Memory B cell (primary cell): ENCODE data around the gene SMC1A.
"Not testable (repeated sequence)": the region's sequence is repeated elsewhere in the genome, so short reads cannot be mapped to it uniquely, and the experiment has no call there.

Experiments used
- ATAC-seq: fragments of 150-1000 bp; cut with Tn5 transposase; 2 replicates; pipeline ENCODE4 v1.10.0; 2021; ENCODE audit warnings: low read depth, mild to moderate bottlenecking, moderate library complexity
- DNase-seq, 2 donors: peaks; one replicate each; pipeline ENCODE4 v3.0.0; 2022; ENCODE audit warnings: low spot score in 2 of 2
- H3K27ac Mint-ChIP-seq: one replicate; pipeline ENCODE4 v1.8.0; 2022; ENCODE audit warnings: mild to moderate bottlenecking, moderate library complexity, mixed read lengths
- H3K27me3 Mint-ChIP-seq: one replicate; pipeline ENCODE4 v1.8.0; 2022; ENCODE audit warnings: mixed read lengths
- H3K36me3 Mint-ChIP-seq: one replicate; pipeline ENCODE4 v1.8.0; 2022; ENCODE audit warnings: mild to moderate bottlenecking, mixed read lengths
- H3K4me1 Mint-ChIP-seq: one replicate; pipeline ENCODE4 v1.8.0; 2022; ENCODE audit warnings: mixed read lengths
- H3K4me3 Mint-ChIP-seq: one replicate; pipeline ENCODE4 v1.8.0; 2022; ENCODE audit warnings: mild to moderate bottlenecking, moderate library complexity, mixed read lengths
- H3K9me3 Mint-ChIP-seq: one replicate; pipeline ENCODE4 v1.8.0; 2022; ENCODE audit warnings: mixed read lengths

SMC1A gene

GRCh38 chrX:53422086-53422860, at the start of gene SMC1A:
SMC1A (minus strand) TSS chrX:53422654; CDS start chrX:53422600, 54 bp downstream.
- ATAC-seq (peak; percentile 86), DNase-seq (peak; percentile 89 to 98)
- Mint-ChIP-seq H3K27me3 (no peaks in the 10 kb centered on the region), H3K27ac (peak within 1 kb of the TSS; percentile 99), H3K9me3 (no peaks in the 10 kb centered on the region), H3K4me3 (peak within 1 kb of the TSS; percentile 96), H3K36me3 (peaks cover 3% of the 10 kb centered on the region), H3K4me1 (peaks cover 15% of the 10 kb centered on the region)

- Mint-ChIP-seq H3K4me1 (peaks cover 7% of the 10 kb centered on the region), H3K9me3 (no peaks in the 10 kb centered on the region), H3K27ac (no peak overlapping the region), H3K27me3 (peaks cover 9% of the 10 kb centered on the region), H3K36me3 (no peaks in the 10 kb centered on the region), H3K4me3 (no peak overlapping the region)
- ATAC-seq (no peak), DNase-seq (no peak)
Observed at GRCh38 chrX:53471346-53471745, 48.9 kb upstream of the SMC1A start.

GRCh38 chrX:53468659-53469058, 46.2 kb upstream of the SMC1A start:
- H3K27ac Mint-ChIP-seq, H3K36me3 Mint-ChIP-seq, H3K4me3 Mint-ChIP-seq, H3K27me3 Mint-ChIP-seq, H3K9me3 Mint-ChIP-seq, H3K4me1 Mint-ChIP-seq, ATAC-seq, DNase-seq: not testable (repeated sequence)

GRCh38 chrX:53458082-53458481, 35.6 kb upstream of the SMC1A start:
- Mint-ChIP-seq H3K36me3 (no peaks in the 10 kb centered on the region), H3K27me3 (peaks cover 1% of the 10 kb centered on the region), H3K4me1 (no peaks in the 10 kb centered on the region), H3K4me3 (no peak overlapping the region), H3K9me3 (no peaks in the 10 kb centered on the region), H3K27ac (no peak overlapping the region)
- DNase-seq, result no peak
- ATAC-seq, result no peak

- H3K4me3 Mint-ChIP-seq, result no peak overlapping the region
- H3K27ac Mint-ChIP-seq, result no peak overlapping the region
- H3K9me3 Mint-ChIP-seq, result no peaks in the 10 kb centered on the region
- ATAC-seq (no peak), DNase-seq (no peak)
- H3K36me3 Mint-ChIP-seq, result no peaks in the 10 kb centered on the region
- H3K4me1 Mint-ChIP-seq, result no peaks in the 10 kb centered on the region
- H3K27me3 Mint-ChIP-seq, result peaks cover 1% of the 10 kb centered on the region
Observed at GRCh38 chrX:53456254-53456653, 33.8 kb upstream of the SMC1A start.

- ATAC-seq (no peak), DNase-seq (no peak)
- H3K4me1 Mint-ChIP-seq, result no peaks in the 10 kb centered on the region
- no peaks in the 10 kb centered on the region for H3K36me3 Mint-ChIP-seq
- H3K27ac Mint-ChIP-seq, result no peak overlapping the region
- peaks cover 3% of the 10 kb centered on the region for H3K27me3 Mint-ChIP-seq
- H3K9me3 Mint-ChIP-seq, result no peaks in the 10 kb centered on the region
- no peak overlapping the region for H3K4me3 Mint-ChIP-seq
Observed at GRCh38 chrX:53452812-53453211, 30.4 kb upstream of the SMC1A start.

- ATAC-seq, result no peak
- Mint-ChIP-seq H3K4me3 (no peak overlapping the region), H3K27ac (no peak overlapping the region), H3K27me3 (peaks cover 3% of the 10 kb centered on the region), H3K4me1 (no peaks in the 10 kb centered on the region), H3K36me3 (no peaks in the 10 kb centered on the region), H3K9me3 (no peaks in the 10 kb centered on the region)
- no peak for DNase-seq
Observed at GRCh38 chrX:53449632-53450031, 27.2 kb upstream of the SMC1A start.

GRCh38 chrX:53447441-53447840, 25.0 kb upstream of the SMC1A start:
- ATAC-seq, result no peak
- H3K9me3 Mint-ChIP-seq, result no peaks in the 10 kb centered on the region
- no peaks in the 10 kb centered on the region for H3K36me3 Mint-ChIP-seq
- H3K27me3 Mint-ChIP-seq, result peaks cover 2% of the 10 kb centered on the region
- DNase-seq, result no peak
- no peaks in the 10 kb centered on the region for H3K4me1 Mint-ChIP-seq
- H3K27ac Mint-ChIP-seq, result no peak overlapping the region
- no peak overlapping the region for H3K4me3 Mint-ChIP-seq

GRCh38 chrX:53445977-53446376, 23.5 kb upstream of the SMC1A start:
- Mint-ChIP-seq H3K4me1 (no peaks in the 10 kb centered on the region), H3K27me3 (peaks cover 2% of the 10 kb centered on the region), H3K36me3 (no peaks in the 10 kb centered on the region), H3K27ac (no peak overlapping the region), H3K9me3 (no peaks in the 10 kb centered on the region), H3K4me3 (no peak overlapping the region)
- DNase-seq, result no peak
- ATAC-seq, result peak; percentile 40

- ATAC-seq, result no peak
- peaks cover 3% of the 10 kb centered on the region for H3K4me1 Mint-ChIP-seq
- H3K27ac Mint-ChIP-seq, result no peak overlapping the region
- H3K36me3 Mint-ChIP-seq, result no peaks in the 10 kb centered on the region
- no peak for DNase-seq
- peaks cover 2% of the 10 kb centered on the region for H3K27me3 Mint-ChIP-seq
- H3K4me3 Mint-ChIP-seq, result peak overlapping the region; percentile 83
- H3K9me3 Mint-ChIP-seq, result no peaks in the 10 kb centered on the region
Observed at GRCh38 chrX:53442322-53442631, 19.8 kb upstream of the SMC1A start.

- H3K9me3 Mint-ChIP-seq, result no peaks in the 10 kb centered on the region
- ATAC-seq (peak; percentile 78), DNase-seq (peak; percentile 49 to 54)
- H3K36me3 Mint-ChIP-seq, result no peaks in the 10 kb centered on the region
- H3K4me1 Mint-ChIP-seq, result peaks cover 3% of the 10 kb centered on the region
- H3K27me3 Mint-ChIP-seq, result peaks cover 2% of the 10 kb centered on the region
- H3K4me3 Mint-ChIP-seq, result peak overlapping the region; percentile 83
- no peak overlapping the region for H3K27ac Mint-ChIP-seq
Observed at GRCh38 chrX:53441531-53442321, 19.3 kb upstream of the SMC1A start.

GRCh38 chrX:53440621-53441517, 18.4 kb upstream of the SMC1A start:
- no peak for ATAC-seq
- Mint-ChIP-seq H3K36me3 (no peaks in the 10 kb centered on the region), H3K9me3 (no peaks in the 10 kb centered on the region)

GRCh38 chrX:53440101-53440500, 17.6 kb upstream of the SMC1A start:
- H3K27me3 Mint-ChIP-seq, result peaks cover 2% of the 10 kb centered on the region
- H3K36me3 Mint-ChIP-seq, result no peaks in the 10 kb centered on the region
- H3K27ac Mint-ChIP-seq, result no peak overlapping the region
- ATAC-seq (no peak), DNase-seq (no peak)
- H3K4me1 Mint-ChIP-seq, result peaks cover 3% of the 10 kb centered on the region
- H3K9me3 Mint-ChIP-seq, result no peaks in the 10 kb centered on the region
- peak overlapping the region; percentile 75 for H3K4me3 Mint-ChIP-seq

More at GRCh38 chrX:53440621-53441517, 18.4 kb upstream of the SMC1A start:
- peaks cover 2% of the 10 kb centered on the region for H3K27me3 Mint-ChIP-seq
- no peak for DNase-seq
- no peak overlapping the region for H3K27ac Mint-ChIP-seq
- H3K4me3 Mint-ChIP-seq, result peak overlapping the region; percentile 83
- H3K4me1 Mint-ChIP-seq, result peaks cover 3% of the 10 kb centered on the region

- H3K27ac Mint-ChIP-seq, result no peak overlapping the region
- H3K4me3 Mint-ChIP-seq, result no peak overlapping the region
- no peaks in the 10 kb centered on the region for H3K9me3 Mint-ChIP-seq
- ATAC-seq (no peak), DNase-seq (no peak)
- H3K4me1 Mint-ChIP-seq, result peaks cover 10% of the 10 kb centered on the region
- H3K27me3 Mint-ChIP-seq, result peaks cover 2% of the 10 kb centered on the region
- H3K36me3 Mint-ChIP-seq, result peaks cover 2% of the 10 kb centered on the region
Observed at GRCh38 chrX:53438832-53439230, 16.4 kb upstream of the SMC1A start.
